OCI-LY1 (cell line): ENCODE results near the gene FGF11.

Experiments
- EZH2 ChIP-seq: fragments of 200-600 bp; sonication (generic), shearing (Covaris generic); IDR thresholded peaks from 2 replicates; pipeline ENCODE4 v1.8.0; 2017; ENCODE audit warnings: borderline replicate concordance, mixed run types, mild to moderate bottlenecking, antibody characterized with exemption, low read length, moderate library complexity, mixed read lengths
- TF ChIP-seq, protein P1 (sequence below): fragments of 200-600 bp; sonication (generic), shearing (Covaris generic); IDR thresholded peaks from 2 replicates; pipeline ENCODE4 v1.5.1; 2017; ENCODE audit warnings: mild to moderate bottlenecking, antibody characterized with exemption, low read length, moderate library complexity, mixed read lengths

DNA sequence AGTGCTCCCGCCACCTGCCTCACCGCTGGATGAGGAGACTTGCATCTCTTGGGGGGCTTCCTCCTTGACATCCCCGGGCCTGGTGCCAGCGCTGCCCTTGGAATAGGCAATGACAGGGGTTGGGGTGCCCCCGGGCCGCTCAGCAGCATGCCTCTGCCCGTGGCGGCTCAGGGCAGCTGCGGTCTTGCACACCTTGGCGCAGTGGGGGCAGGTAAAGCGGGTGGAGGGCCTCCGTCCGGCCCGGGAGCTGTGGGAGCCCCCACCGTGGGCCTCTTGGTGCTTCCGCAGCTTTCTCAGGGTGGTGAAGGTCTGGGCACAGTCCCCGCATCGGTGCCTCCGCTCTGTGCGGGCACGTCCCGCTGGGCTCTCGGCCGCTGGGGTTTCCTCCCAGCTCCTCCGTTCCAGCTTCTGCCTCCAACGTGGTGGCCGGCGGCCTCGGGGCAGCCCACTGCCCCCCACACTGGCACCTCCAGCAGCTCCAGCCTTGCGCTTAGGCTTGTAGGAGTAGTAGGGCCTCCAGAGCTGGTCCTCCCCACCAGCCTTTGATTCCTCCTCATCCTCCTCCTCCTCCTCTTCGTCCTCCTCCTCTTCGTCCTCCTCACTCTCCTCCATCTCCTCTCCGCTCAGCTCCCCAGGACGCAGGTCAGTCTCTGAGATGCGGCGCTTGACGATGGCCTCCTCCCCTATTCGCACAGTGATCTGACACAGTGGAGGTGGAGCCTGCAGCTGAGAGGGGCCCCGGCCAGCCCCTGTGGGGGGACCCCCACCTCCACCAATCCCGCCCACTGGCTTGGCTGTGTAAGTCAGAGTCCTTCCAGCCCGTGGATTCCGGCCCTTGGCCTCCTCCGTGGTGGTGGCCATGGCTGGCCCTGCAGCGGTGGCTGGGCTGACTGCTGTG is 23.4 kb downstream of the FGF11 start:
- TF ChIP-seq, protein P1, sequence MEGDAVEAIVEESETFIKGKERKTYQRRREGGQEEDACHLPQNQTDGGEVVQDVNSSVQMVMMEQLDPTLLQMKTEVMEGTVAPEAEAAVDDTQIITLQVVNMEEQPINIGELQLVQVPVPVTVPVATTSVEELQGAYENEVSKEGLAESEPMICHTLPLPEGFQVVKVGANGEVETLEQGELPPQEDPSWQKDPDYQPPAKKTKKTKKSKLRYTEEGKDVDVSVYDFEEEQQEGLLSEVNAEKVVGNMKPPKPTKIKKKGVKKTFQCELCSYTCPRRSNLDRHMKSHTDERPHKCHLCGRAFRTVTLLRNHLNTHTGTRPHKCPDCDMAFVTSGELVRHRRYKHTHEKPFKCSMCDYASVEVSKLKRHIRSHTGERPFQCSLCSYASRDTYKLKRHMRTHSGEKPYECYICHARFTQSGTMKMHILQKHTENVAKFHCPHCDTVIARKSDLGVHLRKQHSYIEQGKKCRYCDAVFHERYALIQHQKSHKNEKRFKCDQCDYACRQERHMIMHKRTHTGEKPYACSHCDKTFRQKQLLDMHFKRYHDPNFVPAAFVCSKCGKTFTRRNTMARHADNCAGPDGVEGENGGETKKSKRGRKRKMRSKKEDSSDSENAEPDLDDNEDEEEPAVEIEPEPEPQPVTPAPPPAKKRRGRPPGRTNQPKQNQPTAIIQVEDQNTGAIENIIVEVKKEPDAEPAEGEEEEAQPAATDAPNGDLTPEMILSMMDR, result no peak
- no peak for TF ChIP-seq EZH2
